GM12878 (cell line): ENCODE data around the gene TMEM40.

Experiments used
- BRCA1 ChIP-seq: IDR thresholded peaks from 2 replicates; pipeline ENCODE4 v1.6.1; 2011; ENCODE audit warnings: low read depth, low read length, improper control_type of control experiment
- EZH2 ChIP-seq: IDR thresholded peaks from 2 replicates; pipeline ENCODE4 v1.6.1; 2012; ENCODE audit warnings: low read depth, mild to moderate bottlenecking, control low read depth, inconsistent platforms, low read length, borderline replicate concordance; ENCODE audit not compliant: control insufficient read depth
- NFYA ChIP-seq: IDR thresholded peaks from 2 replicates; pipeline ENCODE4 v1.6.1; 2011; ENCODE audit warnings: low read depth, mild to moderate bottlenecking, low read length, improper control_type of control experiment, borderline replicate concordance
- POLR2AphosphoS5 ChIP-seq: IDR thresholded peaks from 2 replicates; pipeline ENCODE4 v1.6.1; 2011; ENCODE audit warnings: mild to moderate bottlenecking, low read length, inconsistent platforms
- SIN3A ChIP-seq: IDR thresholded peaks from 2 replicates; pipeline ENCODE4 v1.6.1; 2012; ENCODE audit warnings: low read depth, low read length, improper control_type of control experiment
- TF ChIP-seq, protein P1 (sequence below), 3 experiments: IDR thresholded peaks in 2 of 3; conservative IDR thresholded peaks in 1 of 3; 2 replicates each; pipeline ENCODE4 v1.5.1; 2011; ENCODE audit warnings: low read depth in 3 of 3, low read length in 3 of 3, mild to moderate bottlenecking in 3 of 3, control low read depth in 2 of 3, moderate library complexity in 2 of 3, inconsistent platforms in 1 of 3, mixed read lengths in 1 of 3; ENCODE audit not compliant: control insufficient read depth in 2 of 3, insufficient read depth in 1 of 3; ENCODE audit errors: extremely low read depth in 1 of 3

DNA sequence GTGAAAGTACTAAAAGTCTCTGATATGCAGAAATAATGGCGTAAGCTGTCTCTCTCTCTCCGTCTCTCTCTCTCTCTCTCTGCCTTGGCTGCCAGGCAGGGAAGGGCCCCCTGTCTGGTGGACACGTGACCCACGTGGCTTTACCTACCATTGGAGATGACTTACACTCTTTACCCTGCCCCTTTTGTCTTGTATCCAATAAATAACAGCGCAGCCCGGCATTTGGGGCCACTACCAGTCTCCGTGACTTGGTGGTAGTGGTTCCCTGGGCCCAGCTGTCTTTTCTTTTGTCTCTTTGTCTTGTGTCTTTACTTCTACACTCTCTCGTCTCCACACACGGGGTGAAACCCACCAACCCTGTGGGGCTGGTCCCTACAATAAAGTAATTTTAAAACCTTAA, 12.2 kb upstream of the TMEM40 start:
- TF ChIP-seq, protein P1, sequence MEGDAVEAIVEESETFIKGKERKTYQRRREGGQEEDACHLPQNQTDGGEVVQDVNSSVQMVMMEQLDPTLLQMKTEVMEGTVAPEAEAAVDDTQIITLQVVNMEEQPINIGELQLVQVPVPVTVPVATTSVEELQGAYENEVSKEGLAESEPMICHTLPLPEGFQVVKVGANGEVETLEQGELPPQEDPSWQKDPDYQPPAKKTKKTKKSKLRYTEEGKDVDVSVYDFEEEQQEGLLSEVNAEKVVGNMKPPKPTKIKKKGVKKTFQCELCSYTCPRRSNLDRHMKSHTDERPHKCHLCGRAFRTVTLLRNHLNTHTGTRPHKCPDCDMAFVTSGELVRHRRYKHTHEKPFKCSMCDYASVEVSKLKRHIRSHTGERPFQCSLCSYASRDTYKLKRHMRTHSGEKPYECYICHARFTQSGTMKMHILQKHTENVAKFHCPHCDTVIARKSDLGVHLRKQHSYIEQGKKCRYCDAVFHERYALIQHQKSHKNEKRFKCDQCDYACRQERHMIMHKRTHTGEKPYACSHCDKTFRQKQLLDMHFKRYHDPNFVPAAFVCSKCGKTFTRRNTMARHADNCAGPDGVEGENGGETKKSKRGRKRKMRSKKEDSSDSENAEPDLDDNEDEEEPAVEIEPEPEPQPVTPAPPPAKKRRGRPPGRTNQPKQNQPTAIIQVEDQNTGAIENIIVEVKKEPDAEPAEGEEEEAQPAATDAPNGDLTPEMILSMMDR (IDR thresholded peaks at IDR 0.05 in 2 of 3, conservative IDR thresholded peaks at IDR 0.05 in 1 of 3; ENCODE audit: control insufficient read depth in 2 of 3, extremely low read depth in 1 of 3, insufficient read depth in 1 of 3, low read depth in 3 of 3, low read length in 3 of 3): no peak
- TF ChIP-seq SIN3A (no peak), POLR2AphosphoS5 (no peak), EZH2 (no peak), BRCA1 (no peak), NFYA (no peak)
